Left lung (tissue), 10 donors: Measurements from ENCODE around the gene CRYGN. TPM values are rescaled to one million over a fixed set of nuclear protein-coding genes. Genes with fewer than 3 reads are reported as not detected.

Experiments
- ATAC-seq: fragments of 200-7000 bp; cut with Tn5 transposase; one replicate; pipeline ENCODE4 v1.9.1; 2020; ENCODE audit warnings: moderate library complexity
- DNase-seq, 4 donors: peaks; one replicate each; pipeline ENCODE4 v3.0.0-alpha.2; 2013 to 2020
- H3K27ac ChIP-seq, 2 donors: fragments of 200-600 bp; sonication (generic) in 1 of 2; one replicate each; pipeline versions ENCODE4 v1.5.0 to v1.8.0; 2020 to 2021
- H3K27me3 ChIP-seq, 2 donors: fragments of 200-600 bp; sonication (generic) in 1 of 2; one replicate each; pipeline versions ENCODE4 v1.5.0 to v1.8.0; 2020 to 2021
- H3K36me3 ChIP-seq, 2 donors: fragments of 200-600 bp; sonication (generic) in 1 of 2; one replicate each; pipeline versions ENCODE4 v1.5.0 to v1.8.0; 2020 to 2021
- H3K4me1 ChIP-seq, 2 donors: fragments of 200-600 bp; one replicate each; pipeline ENCODE4 v1.8.0; 2021
- H3K4me3 ChIP-seq, 2 donors: fragments of 200-600 bp; sonication (generic) in 1 of 2; one replicate each; pipeline versions ENCODE4 v1.5.0 to v1.8.0; 2020 to 2021; ENCODE audit warnings: mild to moderate bottlenecking in 1 of 2
- H3K9me3 ChIP-seq, 2 donors: fragments of 200-600 bp; sonication (generic) in 1 of 2; one replicate each; pipeline versions ENCODE4 v1.5.0 to v1.8.0; 2020 to 2021
- intact Hi-C, 2 donors: fragments of 100-400 bp; cut with DNase I; formaldehyde crosslinking; loops; one replicate each; pipeline versions ENCODE4 v1.11.2 to v1.14.2; 2022
- polyA plus RNA-seq, 6 donors: library from polyadenylated mRNA; unstranded; fragments of 120-200 nt; gene quantifications; one replicate each; pipeline ENCODE4 v1.2.1, GENCODE V29; 2013; ENCODE audit not compliant: insufficient read length in 6 of 6
- total RNA-seq, 2 donors: library from RNA; stranded (reverse); fragmentation: NEBNext Ultra II Directional; extraction: Animal tissue kit (Norgen Biotek cat#: 25700); gene quantifications; one replicate each; pipeline ENCODE4 v1.2.1, GENCODE V29; 2021
- TF ChIP-seq, protein P1 (sequence below), 2 donors: fragments of 200-600 bp; sonication (generic) in 1 of 2; IDR thresholded peaks; one replicate each; pipeline versions ENCODE4 v1.5.0 to v1.8.0; 2021; ENCODE audit warnings: antibody characterized with exemption in 2 of 2
- donor health status: DM: no; HTN: yes; CAD: no.
- donor health status: DM: no; HTN: no; CAD: no.

The CRYGN gene
- total and polyA plus RNA-seq, 8 donors: 0.34 to 0.75 (median 0.56) TPM; not detected in 2

DNA sequence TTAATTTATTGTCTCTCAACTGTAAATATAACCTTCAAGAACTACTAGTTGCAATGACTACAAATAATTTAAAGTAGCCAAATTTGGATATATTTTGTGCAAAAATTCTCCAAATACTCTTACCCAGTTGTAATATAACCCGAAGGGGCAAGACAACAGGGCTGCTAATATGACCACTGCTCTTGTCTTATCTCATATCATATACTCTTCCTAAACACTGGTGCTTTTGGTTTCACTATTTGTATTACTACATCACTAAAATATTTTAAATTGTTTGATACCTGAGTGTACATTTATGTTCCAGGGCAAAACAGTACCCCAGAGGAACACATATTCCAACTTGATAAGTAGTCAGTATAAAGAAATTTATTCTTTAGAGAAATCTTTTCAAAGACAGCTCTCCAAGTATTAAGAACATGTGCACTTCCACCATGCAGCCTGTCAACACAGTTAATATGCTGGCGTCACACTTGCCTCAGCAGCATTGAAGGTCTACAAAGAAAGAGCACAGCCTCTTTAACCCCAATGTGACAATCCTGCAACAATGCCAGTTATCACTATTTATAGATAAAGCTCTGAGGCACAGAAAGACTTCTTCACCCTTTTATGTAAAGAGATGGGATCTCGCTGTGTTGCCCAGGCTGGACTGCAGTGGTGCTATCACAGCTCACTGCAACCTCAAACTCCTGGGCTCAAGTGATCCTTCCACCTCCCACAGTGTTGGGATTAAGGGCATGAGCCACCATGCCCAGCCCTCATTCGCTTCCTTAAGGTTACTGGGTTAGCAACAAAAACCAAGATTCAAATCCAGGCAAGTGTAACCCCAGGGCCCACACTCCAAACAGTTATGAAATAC lies 41.9 kb upstream of the CRYGN start:
- DNase-seq (no peak), ATAC-seq (no peak)
- Histone ChIP-seq H3K9me3 (no peaks in the 10 kb centered on the region), H3K4me3 (no peak overlapping the region), H3K27ac (no peak overlapping the region), H3K36me3 (peaks cover 0 to 49% of the 10 kb centered on the region in 2 donors), H3K4me1 (peaks cover 11 to 12% of the 10 kb centered on the region in 2 donors), H3K27me3 (no peaks in the 10 kb centered on the region)
- TF ChIP-seq, protein P1, sequence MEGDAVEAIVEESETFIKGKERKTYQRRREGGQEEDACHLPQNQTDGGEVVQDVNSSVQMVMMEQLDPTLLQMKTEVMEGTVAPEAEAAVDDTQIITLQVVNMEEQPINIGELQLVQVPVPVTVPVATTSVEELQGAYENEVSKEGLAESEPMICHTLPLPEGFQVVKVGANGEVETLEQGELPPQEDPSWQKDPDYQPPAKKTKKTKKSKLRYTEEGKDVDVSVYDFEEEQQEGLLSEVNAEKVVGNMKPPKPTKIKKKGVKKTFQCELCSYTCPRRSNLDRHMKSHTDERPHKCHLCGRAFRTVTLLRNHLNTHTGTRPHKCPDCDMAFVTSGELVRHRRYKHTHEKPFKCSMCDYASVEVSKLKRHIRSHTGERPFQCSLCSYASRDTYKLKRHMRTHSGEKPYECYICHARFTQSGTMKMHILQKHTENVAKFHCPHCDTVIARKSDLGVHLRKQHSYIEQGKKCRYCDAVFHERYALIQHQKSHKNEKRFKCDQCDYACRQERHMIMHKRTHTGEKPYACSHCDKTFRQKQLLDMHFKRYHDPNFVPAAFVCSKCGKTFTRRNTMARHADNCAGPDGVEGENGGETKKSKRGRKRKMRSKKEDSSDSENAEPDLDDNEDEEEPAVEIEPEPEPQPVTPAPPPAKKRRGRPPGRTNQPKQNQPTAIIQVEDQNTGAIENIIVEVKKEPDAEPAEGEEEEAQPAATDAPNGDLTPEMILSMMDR (IDR thresholded peaks at IDR 0.05): no peak
- intact Hi-C loops: no loop called here

DNA sequence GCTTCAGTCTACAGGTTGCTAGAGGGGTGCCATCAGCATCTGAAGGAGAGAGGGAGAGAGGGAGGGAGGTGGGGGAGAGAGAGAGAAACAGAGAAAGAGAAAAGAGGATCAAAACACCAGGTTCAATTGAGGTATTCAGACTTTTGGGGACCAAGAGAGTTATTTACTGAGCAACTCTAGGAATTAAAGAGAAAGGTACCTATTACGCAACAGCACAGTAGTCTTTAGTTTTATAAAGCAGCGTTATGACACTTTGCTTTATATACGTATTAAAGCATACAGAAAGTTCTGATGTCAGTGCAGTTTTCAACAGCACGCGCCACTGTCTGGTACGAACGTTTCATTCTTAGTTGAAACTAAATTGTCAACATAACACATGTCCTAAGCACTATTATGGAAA lies 37.9 kb upstream of the CRYGN start:
- H3K27ac ChIP-seq: no peak overlapping the region
- TF ChIP-seq, protein P1 (IDR thresholded peaks at IDR 0.05): no peak
- ATAC-seq (no peak), DNase-seq (no peak)
- H3K27me3 ChIP-seq: no peaks in the 10 kb centered on the region
- intact Hi-C loops: no loop called here
- H3K9me3 ChIP-seq: no peaks in the 10 kb centered on the region
- no peak overlapping the region for H3K4me3 ChIP-seq
- peaks cover 0 to 40% of the 10 kb centered on the region in 2 donors for H3K36me3 ChIP-seq
- H3K4me1 ChIP-seq: no peaks in the 10 kb centered on the region

DNA sequence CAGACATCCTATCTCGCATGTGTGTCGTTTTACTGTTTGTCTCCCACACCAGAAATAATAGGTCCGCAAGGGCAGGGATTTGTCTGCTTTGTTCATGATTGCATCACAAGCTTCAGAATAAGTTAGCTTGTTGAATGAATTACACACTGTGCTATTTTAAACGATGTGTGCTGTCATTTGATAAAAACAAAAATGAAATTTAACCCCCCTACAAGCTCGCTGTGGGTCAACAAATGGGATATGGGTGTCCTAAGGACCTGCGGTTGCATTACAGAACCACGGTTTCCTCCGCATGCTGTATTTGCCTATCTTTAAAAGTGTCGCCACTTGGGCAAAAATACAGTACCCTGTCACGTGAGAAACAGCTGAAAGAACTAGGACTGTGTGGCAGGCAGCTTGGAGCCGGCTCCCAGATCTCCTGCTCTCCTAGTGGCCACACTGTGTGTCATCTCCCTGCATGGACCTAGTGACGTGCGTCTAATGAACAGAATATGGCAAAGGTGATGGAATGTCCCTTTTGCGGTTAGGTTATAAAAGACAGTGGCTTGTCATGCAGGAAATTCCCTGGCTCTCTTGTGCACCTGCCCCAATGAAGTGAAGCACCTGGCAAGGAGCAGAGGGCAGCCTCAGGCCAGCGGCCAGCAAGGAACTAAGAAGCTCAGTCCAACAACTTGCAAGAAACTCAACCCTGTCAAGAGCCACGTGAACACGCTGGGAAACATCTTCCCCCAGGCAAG lies 32.9 kb upstream of the CRYGN start:
- no peak overlapping the region for H3K4me3 ChIP-seq
- no peaks in the 10 kb centered on the region for H3K27me3 ChIP-seq
- intact Hi-C loops: no loop called here
- no peaks in the 10 kb centered on the region for H3K9me3 ChIP-seq
- TF ChIP-seq, protein P1 (IDR thresholded peaks at IDR 0.05): no peak
- no peak overlapping the region for H3K27ac ChIP-seq
- H3K36me3 ChIP-seq: peaks cover 0 to 63% of the 10 kb centered on the region in 2 donors
- DNase-seq: no peak
- peak; percentile 15 for ATAC-seq
- peaks cover 0 to 5% of the 10 kb centered on the region in 2 donors for H3K4me1 ChIP-seq

DNA sequence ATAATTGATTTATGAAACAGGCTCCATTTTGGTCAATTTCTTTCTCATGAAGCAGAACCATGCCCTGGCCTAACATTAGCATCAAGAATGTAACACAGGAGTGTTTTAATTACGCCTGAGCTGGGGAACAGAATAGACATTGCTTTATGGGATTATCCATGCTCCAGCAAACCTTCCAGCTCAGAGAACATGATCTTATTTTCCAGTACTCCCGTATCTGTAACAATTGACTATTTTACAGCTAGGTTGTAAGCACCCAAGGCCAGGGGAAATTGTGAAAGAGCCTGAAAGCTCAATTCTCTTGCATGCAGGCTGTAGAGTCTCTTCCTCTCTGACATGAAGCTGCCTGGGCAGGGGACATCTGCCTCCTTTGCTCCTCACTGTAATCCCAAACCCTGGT lies 30.8 kb upstream of the CRYGN start:
- peaks cover 0 to 5% of the 10 kb centered on the region in 2 donors for H3K4me1 ChIP-seq
- H3K9me3 ChIP-seq: no peaks in the 10 kb centered on the region
- H3K27me3 ChIP-seq: no peaks in the 10 kb centered on the region
- H3K27ac ChIP-seq: no peak overlapping the region
- ATAC-seq (no peak), DNase-seq (no peak)
- no peak overlapping the region for H3K4me3 ChIP-seq
- H3K36me3 ChIP-seq: peaks cover 0 to 65% of the 10 kb centered on the region in 2 donors
- TF ChIP-seq, protein P1 (IDR thresholded peaks at IDR 0.05): no peak
- intact Hi-C loops: no loop called here

DNA sequence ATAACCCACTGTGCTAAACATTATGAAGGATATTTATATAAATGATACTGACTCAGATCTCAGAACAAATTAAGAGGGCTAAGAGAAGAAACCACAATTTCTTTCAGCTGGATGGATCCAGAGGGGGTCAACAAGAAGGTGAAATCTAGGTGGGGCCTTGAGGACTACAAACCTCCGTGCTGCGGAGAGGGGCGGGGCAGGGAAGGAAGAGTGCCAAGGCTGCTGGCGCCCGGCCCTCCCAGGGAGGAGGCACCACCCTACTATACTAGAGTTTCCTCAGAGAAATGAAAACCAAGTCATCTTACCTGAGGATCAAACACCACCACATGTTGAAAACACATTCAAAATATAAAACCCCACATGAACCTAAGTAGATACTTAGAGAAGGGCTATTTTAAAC lies 29.3 kb upstream of the CRYGN start:
- Histone ChIP-seq H3K27me3 (no peaks in the 10 kb centered on the region), H3K4me3 (no peak overlapping the region), H3K4me1 (peaks cover 0 to 5% of the 10 kb centered on the region in 2 donors), H3K27ac (no peak overlapping the region), H3K9me3 (no peaks in the 10 kb centered on the region), H3K36me3 (peaks cover 0 to 74% of the 10 kb centered on the region in 2 donors)
- ATAC-seq (peak; percentile 56), DNase-seq (no peak)
- intact Hi-C loops: no loop called here
- TF ChIP-seq, protein P1 (IDR thresholded peaks at IDR 0.05): no peak
